ENCODE results near the gene MOB1B. TPM values are rescaled to one million over a fixed set of nuclear protein-coding genes. Genes with fewer than 3 reads are reported as not detected.

MOB1B gene
- total RNA-seq = 10 to 100 TPM in 1 of 2 donors, 1 to 10 TPM in 1; 7.7 to 14.0 TPM

GRCh38 chr4:70901984-70902576, at the start of gene MOB1B:
TSS of gene MOB1B (plus strand) at chr4:70902369. CDS start at chr4:70902537, 168 bp downstream.
- H3K27ac ChIP-seq = peak within 1 kb of the TSS; percentile 85 to 89
- no peaks in the 10 kb centered on the region for H3K36me3 ChIP-seq
- peaks cover 0 to 6% of the 10 kb centered on the region in 2 donors for H3K4me1 ChIP-seq
- no peaks in the 10 kb centered on the region for H3K9me3 ChIP-seq
- no peaks in the 10 kb centered on the region for H3K27me3 ChIP-seq
- peak; percentile 89 for DNase-seq (ENCODE audit: low spot score)
- peak within 1 kb of the TSS; percentile 80 to 93 for H3K4me3 ChIP-seq
- peak in 1 of 2 donors; percentile 44 for TF ChIP-seq CTCF (IDR thresholded peaks at IDR 0.05)

GRCh38 chr4:70855464-70855863, 46.7 kb upstream of the MOB1B start:
- TF ChIP-seq CTCF (IDR thresholded peaks at IDR 0.05) = no peak
- H3K9me3 ChIP-seq = no peaks in the 10 kb centered on the region
- H3K27ac ChIP-seq = no peak overlapping the region
- H3K36me3 ChIP-seq = no peaks in the 10 kb centered on the region
- no peaks in the 10 kb centered on the region for H3K27me3 ChIP-seq
- no peaks in the 10 kb centered on the region for H3K4me1 ChIP-seq
- H3K4me3 ChIP-seq = no peak overlapping the region
- no peak for DNase-seq (ENCODE audit: low spot score)

GRCh38 chr4:70858454-70858853, 43.7 kb upstream of the MOB1B start:
- H3K27ac ChIP-seq = no peak overlapping the region
- H3K36me3 ChIP-seq = no peaks in the 10 kb centered on the region
- no peak for DNase-seq (ENCODE audit: low spot score)
- H3K4me3 ChIP-seq = no peak overlapping the region
- no peaks in the 10 kb centered on the region for H3K9me3 ChIP-seq
- TF ChIP-seq CTCF (IDR thresholded peaks at IDR 0.05) = no peak
- H3K4me1 ChIP-seq = peaks cover 0 to 3% of the 10 kb centered on the region in 2 donors
- no peaks in the 10 kb centered on the region for H3K27me3 ChIP-seq

GRCh38 chr4:70859066-70859465, 43.1 kb upstream of the MOB1B start:
- Histone ChIP-seq H3K9me3 (no peaks in the 10 kb centered on the region), H3K36me3 (no peaks in the 10 kb centered on the region), H3K4me1 (peaks cover 0 to 3% of the 10 kb centered on the region in 2 donors), H3K4me3 (no peak overlapping the region), H3K27me3 (no peaks in the 10 kb centered on the region), H3K27ac (no peak overlapping the region)
- DNase-seq (ENCODE audit: low spot score) = no peak
- TF ChIP-seq CTCF (IDR thresholded peaks at IDR 0.05) = no peak

GRCh38 chr4:70863099-70863790, 38.9 kb upstream of the MOB1B start:
- no peak for DNase-seq (ENCODE audit: low spot score)
- H3K4me1 ChIP-seq = peaks cover 0 to 3% of the 10 kb centered on the region in 2 donors
- H3K4me3 ChIP-seq = no peak overlapping the region
- no peaks in the 10 kb centered on the region for H3K36me3 ChIP-seq
- TF ChIP-seq CTCF (IDR thresholded peaks at IDR 0.05) = no peak
- H3K9me3 ChIP-seq = no peaks in the 10 kb centered on the region
- no peak overlapping the region for H3K27ac ChIP-seq
- H3K27me3 ChIP-seq = no peaks in the 10 kb centered on the region
